Natural killer cell (primary cell): Measurements from ENCODE around the gene SORBS1. TPM values are rescaled to one million over a fixed set of nuclear protein-coding genes. Genes with fewer than 3 reads are reported as not detected.
"Not testable (repeated sequence)": the region's sequence is repeated elsewhere in the genome, so short reads cannot be mapped to it uniquely, and the experiment has no call there.

Experiments used
- ATAC-seq, 3 donors: fragments of 150-1000 bp in 2 of 3; fragments of 200-7000 bp in 1 of 3; cut with Tn5 transposase; 1 replicate in 1 of 3; 2 replicates in 2 of 3; pipeline ENCODE4 v1.10.0; 2021; ENCODE audit warnings: mild to moderate bottlenecking in 2 of 3, moderate library complexity in 2 of 3
- DNase-seq, 2 donors: peaks; one replicate each; pipeline versions ENCODE4 v3.0.0 to v3.0.0-alpha.2; 2013 to 2021; ENCODE audit warnings: mixed read lengths in 1 of 2
- H3K27ac ChIP-seq: one replicate; pipeline ENCODE4 v1.5.1; 2013; ENCODE audit warnings: mild to moderate bottlenecking, low read length
- H3K27me3 ChIP-seq: one replicate; pipeline ENCODE4 v1.6.1; 2013; ENCODE audit warnings: low read length; ENCODE audit not compliant: control insufficient read depth, insufficient read depth
- H3K36me3 ChIP-seq: one replicate; pipeline ENCODE4 v1.6.1; 2013; ENCODE audit warnings: low read length; ENCODE audit not compliant: control insufficient read depth, insufficient read depth
- H3K4me1 ChIP-seq: one replicate; pipeline ENCODE4 v1.6.1; 2013; ENCODE audit warnings: low read length; ENCODE audit not compliant: control insufficient read depth, insufficient read depth
- H3K4me3 ChIP-seq: one replicate; pipeline ENCODE4 v1.5.1; 2013; ENCODE audit warnings: low read length
- H3K9me3 ChIP-seq: one replicate; pipeline ENCODE4 v1.6.1; 2013; ENCODE audit warnings: low read length; ENCODE audit not compliant: control insufficient read depth, insufficient read depth
- H3K27ac Mint-ChIP-seq, 2 donors: one replicate each; pipeline ENCODE4 v1.8.0; 2022; ENCODE audit warnings: mild to moderate bottlenecking in 2 of 2, mixed read lengths in 2 of 2, moderate library complexity in 1 of 2
- H3K27me3 Mint-ChIP-seq, 2 donors: one replicate each; pipeline ENCODE4 v1.8.0; 2022; ENCODE audit warnings: low read depth in 2 of 2, mixed read lengths in 2 of 2
- H3K36me3 Mint-ChIP-seq: one replicate; pipeline ENCODE4 v1.8.0; 2022; ENCODE audit warnings: mixed read lengths
- H3K4me1 Mint-ChIP-seq, 2 donors: one replicate each; pipeline ENCODE4 v1.8.0; 2022; ENCODE audit warnings: mixed read lengths in 2 of 2
- H3K4me3 Mint-ChIP-seq: one replicate; pipeline ENCODE4 v1.8.0; 2022; ENCODE audit warnings: mild to moderate bottlenecking, moderate library complexity, mixed read lengths
- H3K9me3 Mint-ChIP-seq, 2 donors: one replicate each; pipeline ENCODE4 v1.8.0; 2022; ENCODE audit warnings: mixed read lengths in 2 of 2
- CTCF ChIP-seq: fragments of 200-600 bp; IDR thresholded peaks from one replicate; pipeline ENCODE4 v1.8.0; 2022; ENCODE audit warnings: antibody characterized with exemption
- WGBS: methylation state at CpG from one replicate; pipeline ENCODE4 v1.1.7; 2013; ENCODE audit warnings: missing lambda C conversion rate; ENCODE audit not compliant: insufficient coverage; 5-methylcytosine and 5-hydroxymethylcytosine counted together
- intact Hi-C: fragments of 100-400 bp; cut with micrococcal nuclease; formaldehyde crosslinking; loops from one replicate; pipeline ENCODE4 v1.14.2; 2022
- total RNA-seq, 4 donors: library from RNA; stranded (reverse); fragments of 120-200 nt in 1 of 4; gene quantifications; one replicate each; pipeline versions ENCODE4 v1.2.3 to v1.2.4, GENCODE V29; 2013 to 2022

The SORBS1 gene
- total RNA-seq, 3 donors from 2014 or later (not counting 1 experiment from before 2014, with no cell fraction given): 2.4 to 5.4 (median 2.8) TPM

- H3K27me3 ChIP-seq: no peaks in the 10 kb centered on the region
- H3K27me3 Mint-ChIP-seq: no peaks in the 10 kb centered on the region
- H3K36me3 ChIP-seq: no peaks in the 10 kb centered on the region
- no peaks in the 10 kb centered on the region for H3K36me3 Mint-ChIP-seq
- 97% methylated on average over 2 of the region's 2 CpGs for WGBS
- no peaks in the 10 kb centered on the region for H3K4me1 Mint-ChIP-seq
- H3K4me1 ChIP-seq: no peaks in the 10 kb centered on the region
- H3K9me3 Mint-ChIP-seq: no peaks in the 10 kb centered on the region
- intact Hi-C loops: no loop called here
- no peak overlapping the region for H3K4me3 Mint-ChIP-seq
- DNase-seq (no peak), ATAC-seq (no peak)
- H3K9me3 ChIP-seq: no peaks in the 10 kb centered on the region
- H3K27ac Mint-ChIP-seq: no peak overlapping the region
- no peak overlapping the region for H3K27ac ChIP-seq
- H3K4me3 ChIP-seq: no peak overlapping the region
- TF ChIP-seq CTCF: no peak
Measured at GRCh38 chr10:95350830-95351228, 210.3 kb downstream of the SORBS1 start.

GRCh38 chr10:95350219-95350829 is 210.8 kb downstream of the SORBS1 start:
- Mint-ChIP-seq H3K36me3 (no peaks in the 10 kb centered on the region), H3K27me3 (no peaks in the 10 kb centered on the region), H3K27ac (no peak overlapping the region), H3K4me3 (no peak overlapping the region), H3K9me3 (no peaks in the 10 kb centered on the region), H3K4me1 (no peaks in the 10 kb centered on the region)
- 85% methylated on average over 5 of the region's 6 CpGs for WGBS
- H3K9me3 ChIP-seq: no peaks in the 10 kb centered on the region
- H3K4me3 ChIP-seq: no peak overlapping the region
- H3K27ac ChIP-seq: no peak overlapping the region
- TF ChIP-seq CTCF: no peak
- H3K4me1 ChIP-seq: no peaks in the 10 kb centered on the region
- no peak for DNase-seq
- H3K27me3 ChIP-seq: no peaks in the 10 kb centered on the region
- intact Hi-C loops: no loop called here
- no peaks in the 10 kb centered on the region for H3K36me3 ChIP-seq
- no peak for ATAC-seq

- H3K4me3 ChIP-seq, H3K9me3 Mint-ChIP-seq, ATAC-seq, H3K4me1 ChIP-seq, H3K9me3 ChIP-seq, H3K27me3 Mint-ChIP-seq, H3K27ac Mint-ChIP-seq, intact Hi-C loops, H3K4me1 Mint-ChIP-seq, H3K27me3 ChIP-seq, H3K4me3 Mint-ChIP-seq, H3K36me3 ChIP-seq, DNase-seq, H3K36me3 Mint-ChIP-seq, H3K27ac ChIP-seq: not testable (repeated sequence)
- WGBS: 96% methylated on average over 7 of the region's 7 CpGs
Measured at GRCh38 chr10:95347402-95347766, 213.8 kb downstream of the SORBS1 start.

GRCh38 chr10:95346715-95347401 is 214.3 kb downstream of the SORBS1 start:
- no peak overlapping the region for H3K4me3 ChIP-seq

More at GRCh38 chr10:95346715-95347401, 214.3 kb downstream of the SORBS1 start:
- Mint-ChIP-seq H3K4me1 (no peaks in the 10 kb centered on the region), H3K27me3 (no peaks in the 10 kb centered on the region), H3K4me3 (no peak overlapping the region), H3K9me3 (no peaks in the 10 kb centered on the region), H3K27ac (no peak overlapping the region), H3K36me3 (no peaks in the 10 kb centered on the region)
- Histone ChIP-seq H3K27ac (no peak overlapping the region), H3K36me3 (no peaks in the 10 kb centered on the region), H3K9me3 (no peaks in the 10 kb centered on the region), H3K4me1 (no peaks in the 10 kb centered on the region), H3K27me3 (no peaks in the 10 kb centered on the region)
- ATAC-seq (no peak), DNase-seq (no peak)
- intact Hi-C loops: no loop called here
- no peak for TF ChIP-seq CTCF
- WGBS: 90% methylated on average over 2 of the region's 2 CpGs
